HPDE6-E6E7 (cell line): ENCODE data around the gene P2RY13.
A peak's percentile ranks its signal among the peaks of the same experiment; 100 is the strongest.

ENCODE experiments used
- DNase-seq: peaks from one replicate; pipeline ENCODE4 v3.0.0; 2011; ENCODE audit warnings: missing footprints; ENCODE audit errors: extremely low spot score

The P2RY13 gene

GRCh38 chr3:151320131-151320530 is 9.2 kb downstream of the P2RY13 start:
- no peak for DNase-seq

- DNase-seq, result no peak
Observed at GRCh38 chr3:151319628-151320027, 9.7 kb downstream of the P2RY13 start.

- DNase-seq, result peak; percentile 63
Observed at GRCh38 chr3:151318991-151319390, 10.4 kb downstream of the P2RY13 start.

GRCh38 chr3:151318313-151318712 is 11.0 kb downstream of the P2RY13 start:
- DNase-seq, result no peak

- peak; percentile 84 for DNase-seq
Observed at GRCh38 chr3:151316267-151316991, 12.9 kb downstream of the P2RY13 start, which contains the start of gene GPR87. Gene GPR87 (minus strand): TSS chr3:151316820. CDS start chr3:151300100, 16,720 bp downstream.

GRCh38 chr3:151315846-151316245 is 13.5 kb downstream of the P2RY13 start:
- DNase-seq, result no peak

GRCh38 chr3:151315136-151315535 is 14.2 kb downstream of the P2RY13 start:
- no peak for DNase-seq

GRCh38 chr3:151314593-151314992 is 14.8 kb downstream of the P2RY13 start:
- DNase-seq, result no peak

- no peak for DNase-seq
Observed at GRCh38 chr3:151314137-151314536, 15.2 kb downstream of the P2RY13 start.

- DNase-seq, result no peak
Observed at GRCh38 chr3:151312972-151313371, 16.4 kb downstream of the P2RY13 start.

GRCh38 chr3:151309566-151309965 is 19.8 kb downstream of the P2RY13 start:
- no peak for DNase-seq

GRCh38 chr3:151307583-151308488 is 21.5 kb downstream of the P2RY13 start:
- DNase-seq, result no peak

GRCh38 chr3:151307131-151307530 is 22.2 kb downstream of the P2RY13 start:
- no peak for DNase-seq

GRCh38 chr3:151306168-151306810 is 23.1 kb downstream of the P2RY13 start:
- DNase-seq, result no peak

- no peak for DNase-seq
Observed at GRCh38 chr3:151305775-151306151, 23.6 kb downstream of the P2RY13 start.

- peak; percentile 87 for DNase-seq
Observed at GRCh38 chr3:151305060-151305774, 24.1 kb downstream of the P2RY13 start.

GRCh38 chr3:151303751-151304150 is 25.6 kb downstream of the P2RY13 start:
- no peak for DNase-seq

GRCh38 chr3:151301787-151302186 is 27.6 kb downstream of the P2RY13 start:
- DNase-seq, result no peak

- no peak for DNase-seq
Observed at GRCh38 chr3:151300539-151300938, 28.8 kb downstream of the P2RY13 start.

GRCh38 chr3:151299006-151299405 is 30.3 kb downstream of the P2RY13 start:
- no peak for DNase-seq

GRCh38 chr3:151297429-151297828 is 31.9 kb downstream of the P2RY13 start:
- no peak for DNase-seq

- DNase-seq, result no peak
Observed at GRCh38 chr3:151296226-151296625, 33.1 kb downstream of the P2RY13 start.
